Measurements from ENCODE around the gene CAP1. TPM values are rescaled to one million over a fixed set of nuclear protein-coding genes. Genes with fewer than 3 reads are reported as not detected.

CAP1 gene, protein sequence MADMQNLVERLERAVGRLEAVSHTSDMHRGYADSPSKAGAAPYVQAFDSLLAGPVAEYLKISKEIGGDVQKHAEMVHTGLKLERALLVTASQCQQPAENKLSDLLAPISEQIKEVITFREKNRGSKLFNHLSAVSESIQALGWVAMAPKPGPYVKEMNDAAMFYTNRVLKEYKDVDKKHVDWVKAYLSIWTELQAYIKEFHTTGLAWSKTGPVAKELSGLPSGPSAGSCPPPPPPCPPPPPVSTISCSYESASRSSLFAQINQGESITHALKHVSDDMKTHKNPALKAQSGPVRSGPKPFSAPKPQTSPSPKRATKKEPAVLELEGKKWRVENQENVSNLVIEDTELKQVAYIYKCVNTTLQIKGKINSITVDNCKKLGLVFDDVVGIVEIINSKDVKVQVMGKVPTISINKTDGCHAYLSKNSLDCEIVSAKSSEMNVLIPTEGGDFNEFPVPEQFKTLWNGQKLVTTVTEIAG
- total RNA-seq, result 100 to 1,000 TPM; 315 to 409 TPM

DNA sequence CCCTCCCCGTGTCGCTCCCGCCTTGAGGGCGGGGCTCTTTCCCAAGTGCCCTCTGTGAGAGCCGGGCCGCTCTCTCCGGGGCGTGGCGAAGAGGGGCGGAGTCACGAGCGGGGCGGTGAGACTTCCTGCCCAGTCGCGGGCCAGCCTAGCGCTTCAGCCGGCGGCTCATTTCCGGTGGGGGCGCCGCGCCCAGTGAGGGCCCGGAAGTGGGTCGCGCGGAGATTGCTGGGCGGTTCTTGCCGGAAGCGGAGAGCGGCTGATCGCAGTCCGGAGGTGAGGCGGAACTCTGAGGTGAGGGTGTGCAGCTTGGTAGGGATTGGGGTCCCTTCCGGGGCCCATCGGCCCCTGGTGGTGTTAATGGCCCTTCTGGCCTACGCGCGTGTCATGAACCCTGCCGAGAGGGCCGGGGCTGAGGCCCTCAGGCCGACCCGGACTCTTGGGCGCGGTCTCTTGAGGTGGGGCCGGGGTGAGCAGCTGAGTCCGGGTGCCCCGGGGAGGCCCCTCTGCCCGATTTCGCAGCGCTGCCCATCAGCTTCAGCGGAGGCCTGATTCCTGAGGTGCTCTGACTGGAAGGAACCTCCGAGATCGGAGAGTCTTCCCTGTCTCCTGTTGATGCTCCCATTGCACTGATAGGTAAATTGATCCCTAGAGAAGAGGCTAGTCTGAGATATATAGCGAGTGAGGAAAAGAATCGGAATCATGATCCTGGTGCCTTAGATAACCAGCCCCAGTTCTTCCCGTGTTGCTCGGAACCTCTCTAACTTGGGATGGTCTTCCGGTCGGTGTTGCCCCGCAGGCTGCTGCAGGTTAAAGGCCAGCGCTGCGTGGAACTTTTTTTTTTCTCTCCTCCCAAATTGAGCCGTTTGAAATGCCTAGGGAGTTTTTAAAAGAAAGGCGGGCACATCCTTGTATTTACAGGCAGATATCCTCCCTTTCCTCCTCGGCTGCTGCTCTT lies at the start of gene CAP1:
CAP1 (plus strand) TSS at position 219 of the 955 bp plus-strand sequence. CDS start 18,618 bp downstream, outside the sequence.
- Histone ChIP-seq H3K4me3 (peak within 1 kb of the TSS; percentile 89), H3K4me1 (ENCODE audit: control insufficient read depth in 1 of 2, low read depth in 2 of 2) (peaks cover 47 to 84% of the 10 kb centered on the region in 2 donors)
- peak; percentile 97 for DNase-seq (ENCODE audit: low spot score)

DNA sequence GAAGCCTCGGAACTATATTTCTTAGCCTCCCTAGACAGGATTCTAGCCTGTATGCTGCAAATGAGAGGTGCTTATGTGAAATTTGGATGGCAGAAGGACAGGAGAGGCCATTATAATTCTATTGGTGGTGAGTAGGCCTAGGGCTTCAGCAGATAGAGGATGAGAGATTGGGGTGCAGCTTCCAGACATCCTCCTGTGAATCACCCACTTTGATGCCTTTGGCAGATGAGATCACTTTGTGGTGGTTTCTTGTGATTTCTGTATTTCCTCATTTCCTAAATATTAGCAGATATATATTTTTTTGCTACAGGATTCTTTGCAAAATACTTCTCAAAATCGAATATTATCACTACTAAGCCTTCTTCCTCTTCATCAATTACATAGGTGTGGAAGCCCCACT lies 48.3 kb upstream of the CAP1 start:
- ATAC-seq (ENCODE audit: insufficient number of reproducible peaks, low FRiP score, low read depth) (no peak), DNase-seq (ENCODE audit: low spot score) (no peak)
- Histone ChIP-seq H3K4me3 (no peak overlapping the region), H3K27ac (no peak overlapping the region), H3K9me3 (no peaks in the 10 kb centered on the region), H3K4me1 (ENCODE audit: control insufficient read depth in 1 of 2, low read depth in 2 of 2) (no peaks in the 10 kb centered on the region), H3K36me3 (no peaks in the 10 kb centered on the region), H3K27me3 (replicated peaks; ENCODE audit: insufficient read depth) (no peaks in the 10 kb centered on the region)
- TF ChIP-seq, protein P1, sequence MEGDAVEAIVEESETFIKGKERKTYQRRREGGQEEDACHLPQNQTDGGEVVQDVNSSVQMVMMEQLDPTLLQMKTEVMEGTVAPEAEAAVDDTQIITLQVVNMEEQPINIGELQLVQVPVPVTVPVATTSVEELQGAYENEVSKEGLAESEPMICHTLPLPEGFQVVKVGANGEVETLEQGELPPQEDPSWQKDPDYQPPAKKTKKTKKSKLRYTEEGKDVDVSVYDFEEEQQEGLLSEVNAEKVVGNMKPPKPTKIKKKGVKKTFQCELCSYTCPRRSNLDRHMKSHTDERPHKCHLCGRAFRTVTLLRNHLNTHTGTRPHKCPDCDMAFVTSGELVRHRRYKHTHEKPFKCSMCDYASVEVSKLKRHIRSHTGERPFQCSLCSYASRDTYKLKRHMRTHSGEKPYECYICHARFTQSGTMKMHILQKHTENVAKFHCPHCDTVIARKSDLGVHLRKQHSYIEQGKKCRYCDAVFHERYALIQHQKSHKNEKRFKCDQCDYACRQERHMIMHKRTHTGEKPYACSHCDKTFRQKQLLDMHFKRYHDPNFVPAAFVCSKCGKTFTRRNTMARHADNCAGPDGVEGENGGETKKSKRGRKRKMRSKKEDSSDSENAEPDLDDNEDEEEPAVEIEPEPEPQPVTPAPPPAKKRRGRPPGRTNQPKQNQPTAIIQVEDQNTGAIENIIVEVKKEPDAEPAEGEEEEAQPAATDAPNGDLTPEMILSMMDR (IDR thresholded peaks at IDR 0.05), result no peak

More for the DNA sequence above, at the start of gene CAP1:
- no peaks in the 10 kb centered on the region for H3K36me3 ChIP-seq
- TF ChIP-seq, protein P1 (IDR thresholded peaks at IDR 0.05), result no peak
- ATAC-seq (ENCODE audit: insufficient number of reproducible peaks, low FRiP score, low read depth), result peak; percentile 77
- H3K27ac ChIP-seq, result peak within 1 kb of the TSS; percentile 98 to 100
- no peaks in the 10 kb centered on the region for H3K27me3 ChIP-seq (replicated peaks; ENCODE audit: insufficient read depth)
- H3K9me3 ChIP-seq, result no peaks in the 10 kb centered on the region

DNA sequence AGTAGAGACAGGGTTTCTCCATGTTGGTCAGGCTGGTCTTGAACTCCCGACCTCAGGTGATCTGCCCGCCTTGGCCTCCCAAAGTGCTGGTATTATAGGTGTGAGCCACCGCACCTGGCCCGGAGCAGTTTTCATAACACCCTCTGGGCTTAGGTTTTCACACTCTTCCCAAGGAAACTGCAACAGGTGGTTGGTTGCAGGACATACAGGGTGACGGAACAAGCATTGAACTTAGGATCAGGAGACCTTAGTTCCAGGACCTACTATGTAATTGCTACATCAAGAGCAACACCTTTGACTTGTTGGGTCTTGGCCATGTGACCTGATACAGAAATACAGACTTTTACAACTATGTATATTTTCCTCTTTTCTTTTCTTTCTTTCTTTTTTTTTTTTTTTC lies 47.6 kb upstream of the CAP1 start:
- TF ChIP-seq, protein P1 (IDR thresholded peaks at IDR 0.05), result no peak
- Histone ChIP-seq H3K36me3 (no peaks in the 10 kb centered on the region), H3K4me1 (ENCODE audit: control insufficient read depth in 1 of 2, low read depth in 2 of 2) (no peaks in the 10 kb centered on the region), H3K9me3 (no peaks in the 10 kb centered on the region), H3K27ac (no peak overlapping the region), H3K27me3 (replicated peaks; ENCODE audit: insufficient read depth) (no peaks in the 10 kb centered on the region), H3K4me3 (no peak overlapping the region)
- ATAC-seq (ENCODE audit: insufficient number of reproducible peaks, low FRiP score, low read depth) (no peak), DNase-seq (ENCODE audit: low spot score) (no peak)

- Histone ChIP-seq H3K4me1 (ENCODE audit: control insufficient read depth in 1 of 2, low read depth in 2 of 2) (no peaks in the 10 kb centered on the region), H3K27me3 (replicated peaks; ENCODE audit: insufficient read depth) (no peaks in the 10 kb centered on the region), H3K36me3 (no peaks in the 10 kb centered on the region), H3K4me3 (no peak overlapping the region), H3K9me3 (no peaks in the 10 kb centered on the region), H3K27ac (no peak overlapping the region)
- ATAC-seq (ENCODE audit: insufficient number of reproducible peaks, low FRiP score, low read depth) (no peak), DNase-seq (ENCODE audit: low spot score) (no peak)
- TF ChIP-seq, protein P1 (IDR thresholded peaks at IDR 0.05), result no peak
Observed at GRCh38 chr1:39995973-39996393, 44.5 kb upstream of the CAP1 start.
